Measurements from ENCODE around the gene TINAGL1.
"Not testable (repeated sequence)": the region's sequence is repeated elsewhere in the genome, so short reads cannot be mapped to it uniquely, and the experiment has no call there.

The TINAGL1 gene

DNA sequence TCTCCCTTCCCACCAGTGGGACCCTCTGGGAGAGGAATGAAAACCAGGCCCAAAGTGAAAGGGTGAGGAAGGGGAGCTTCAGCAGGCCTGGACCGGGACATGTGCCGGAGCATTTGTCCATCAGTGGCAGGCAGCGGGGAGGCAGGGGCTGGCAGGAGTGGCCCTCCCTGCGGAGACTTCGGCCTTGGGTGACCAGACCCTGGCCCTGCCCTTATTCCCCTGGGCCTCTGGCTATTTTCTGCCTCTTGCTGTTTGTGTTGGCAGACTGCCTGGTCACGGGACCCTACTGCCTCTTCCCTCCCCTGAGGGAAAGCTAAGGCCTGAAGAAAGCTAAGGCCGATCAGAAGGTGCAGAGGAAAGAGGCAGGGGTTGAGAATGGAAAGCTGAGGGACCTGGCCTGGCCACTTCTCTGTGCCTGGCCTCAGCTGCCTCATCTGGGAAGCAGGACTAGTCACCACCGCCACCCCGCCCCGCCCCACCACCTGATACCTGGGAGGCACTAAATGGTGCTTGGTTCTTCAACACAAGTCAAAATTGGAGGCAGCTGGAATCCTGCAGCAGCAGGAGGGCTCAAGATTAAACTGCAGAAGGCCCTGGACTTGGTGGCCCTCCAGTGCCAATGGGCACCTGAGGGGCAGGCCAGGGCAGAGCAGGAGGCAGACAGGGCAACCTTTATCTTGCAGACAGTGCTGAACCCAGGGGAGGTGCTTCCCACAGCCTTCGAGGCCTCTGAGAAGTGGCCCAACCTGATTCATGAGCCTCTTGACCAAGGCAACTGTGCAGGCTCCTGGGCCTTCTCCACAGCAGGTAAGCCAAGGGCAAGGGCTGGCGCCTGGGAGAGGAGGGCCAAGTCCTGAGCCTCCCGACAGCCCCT lies 7.9 kb downstream of the TINAGL1 start:
- peak; percentile 44 for DNase-seq (ENCODE audit: low read depth)

DNA sequence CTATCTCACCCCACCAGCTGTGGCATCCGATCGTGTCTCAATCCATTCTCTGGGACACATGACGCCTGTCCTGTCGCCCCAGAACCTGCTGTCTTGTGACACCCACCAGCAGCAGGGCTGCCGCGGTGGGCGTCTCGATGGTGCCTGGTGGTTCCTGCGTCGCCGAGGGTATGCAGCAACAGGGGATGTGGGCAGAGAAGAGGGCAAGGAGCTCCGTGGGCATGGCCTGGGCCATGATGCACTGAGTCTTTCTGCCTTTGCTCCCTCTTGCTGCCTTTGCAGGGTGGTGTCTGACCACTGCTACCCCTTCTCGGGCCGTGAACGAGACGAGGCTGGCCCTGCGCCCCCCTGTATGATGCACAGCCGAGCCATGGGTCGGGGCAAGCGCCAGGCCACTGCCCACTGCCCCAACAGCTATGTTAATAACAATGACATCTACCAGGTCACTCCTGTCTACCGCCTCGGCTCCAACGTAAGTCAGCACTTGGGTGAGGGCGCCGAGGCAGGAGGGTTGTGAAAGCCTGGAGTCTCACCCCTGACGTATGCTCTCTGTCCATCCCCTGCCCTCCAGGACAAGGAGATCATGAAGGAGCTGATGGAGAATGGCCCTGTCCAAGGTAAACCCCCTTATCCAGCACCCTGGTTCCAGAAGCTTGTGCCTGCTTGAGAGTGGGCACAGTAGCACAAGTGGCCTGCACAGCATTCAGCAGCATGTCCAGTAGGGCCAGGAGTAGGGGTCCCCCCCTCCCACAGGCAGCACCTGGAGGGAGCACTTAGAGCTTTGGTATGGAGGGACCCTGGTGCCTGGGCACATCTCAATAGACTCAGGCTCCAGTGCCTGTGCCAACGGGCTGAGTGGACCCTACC lies 8.8 kb downstream of the TINAGL1 start:
- no peak for DNase-seq (ENCODE audit: low read depth)

DNA sequence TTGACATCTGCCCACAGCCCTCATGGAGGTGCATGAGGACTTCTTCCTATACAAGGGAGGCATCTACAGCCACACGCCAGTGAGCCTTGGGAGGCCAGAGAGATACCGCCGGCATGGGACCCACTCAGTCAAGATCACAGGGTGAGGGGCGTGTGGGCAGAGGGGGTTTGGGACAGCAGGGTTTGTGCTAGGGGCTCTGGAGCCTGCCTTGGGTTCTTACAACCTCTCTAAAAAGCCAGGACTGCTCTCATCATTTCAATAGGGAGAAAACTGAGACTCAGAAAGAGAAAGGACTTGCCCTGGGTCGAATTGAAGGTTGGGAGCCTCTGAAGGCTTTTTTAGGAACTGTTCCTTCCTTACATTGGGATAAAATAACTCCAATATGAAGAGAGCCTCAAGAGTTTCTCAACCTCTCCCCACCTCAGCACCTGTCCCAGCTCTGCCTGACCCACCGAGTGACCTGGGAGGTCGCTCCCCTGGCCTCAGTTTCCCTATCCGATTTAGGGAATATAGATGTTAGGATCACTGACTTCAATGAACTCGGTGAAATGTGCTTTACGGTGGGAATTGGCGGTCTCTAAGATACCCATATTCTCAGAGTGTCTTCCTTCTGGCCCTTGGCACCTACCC lies 9.5 kb downstream of the TINAGL1 start:
- no peak for DNase-seq (ENCODE audit: low read depth)

DNA sequence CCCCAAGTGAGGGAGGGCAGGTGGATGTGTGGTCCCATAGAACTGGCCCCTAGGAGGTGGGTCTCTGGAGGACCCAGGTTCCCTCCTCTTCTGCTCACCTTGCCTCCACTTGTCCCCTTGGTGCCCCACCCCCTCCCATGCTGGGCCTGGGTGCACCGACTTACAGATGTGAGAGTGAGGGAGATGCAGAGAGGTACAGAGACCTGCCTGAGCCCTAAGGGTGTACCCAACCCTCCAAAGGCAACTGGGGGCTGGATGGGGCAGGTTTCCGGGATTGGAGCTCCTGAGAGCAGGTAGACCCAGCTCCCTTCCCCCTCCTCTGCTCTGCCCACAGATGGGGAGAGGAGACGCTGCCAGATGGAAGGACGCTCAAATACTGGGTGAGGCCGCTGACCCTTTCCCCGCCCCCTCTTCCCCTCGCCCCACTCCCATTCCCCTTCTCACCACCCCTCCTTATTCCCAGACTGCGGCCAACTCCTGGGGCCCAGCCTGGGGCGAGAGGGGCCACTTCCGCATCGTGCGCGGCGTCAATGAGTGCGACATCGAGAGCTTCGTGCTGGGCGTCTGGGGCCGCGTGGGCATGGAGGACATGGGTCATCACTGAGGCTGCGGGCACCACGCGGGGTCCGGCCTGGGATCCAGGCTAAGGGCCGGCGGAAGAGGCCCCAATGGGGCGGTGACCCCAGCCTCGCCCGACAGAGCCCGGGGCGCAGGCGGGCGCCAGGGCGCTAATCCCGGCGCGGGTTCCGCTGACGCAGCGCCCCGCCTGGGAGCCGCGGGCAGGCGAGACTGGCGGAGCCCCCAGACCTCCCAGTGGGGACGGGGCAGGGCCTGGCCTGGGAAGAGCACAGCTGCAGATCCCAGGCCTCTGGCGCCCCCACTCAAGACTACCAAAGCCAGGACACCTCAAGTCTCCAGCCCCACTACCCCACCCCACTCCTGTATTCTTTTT lies 10.3 kb downstream of the TINAGL1 start:
- DNase-seq (ENCODE audit: low read depth), result no peak

DNA sequence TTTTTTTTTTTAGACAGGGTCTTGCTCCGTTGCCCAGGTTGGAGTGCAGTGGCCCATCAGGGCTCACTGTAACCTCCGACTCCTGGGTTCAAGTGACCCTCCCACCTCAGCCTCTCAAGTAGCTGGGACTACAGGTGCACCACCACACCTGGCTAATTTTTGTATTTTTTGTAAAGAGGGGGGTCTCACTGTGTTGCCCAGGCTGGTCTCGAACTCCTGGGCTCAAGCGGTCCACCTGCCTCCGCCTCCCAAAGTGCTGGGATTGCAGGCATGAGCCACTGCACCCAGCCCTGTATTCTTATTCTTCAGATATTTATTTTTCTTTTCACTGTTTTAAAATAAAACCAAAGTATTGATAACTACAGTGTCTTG lies 11.0 kb downstream of the TINAGL1 start:
- not testable (repeated sequence) for DNase-seq (ENCODE audit: low read depth)

DNA sequence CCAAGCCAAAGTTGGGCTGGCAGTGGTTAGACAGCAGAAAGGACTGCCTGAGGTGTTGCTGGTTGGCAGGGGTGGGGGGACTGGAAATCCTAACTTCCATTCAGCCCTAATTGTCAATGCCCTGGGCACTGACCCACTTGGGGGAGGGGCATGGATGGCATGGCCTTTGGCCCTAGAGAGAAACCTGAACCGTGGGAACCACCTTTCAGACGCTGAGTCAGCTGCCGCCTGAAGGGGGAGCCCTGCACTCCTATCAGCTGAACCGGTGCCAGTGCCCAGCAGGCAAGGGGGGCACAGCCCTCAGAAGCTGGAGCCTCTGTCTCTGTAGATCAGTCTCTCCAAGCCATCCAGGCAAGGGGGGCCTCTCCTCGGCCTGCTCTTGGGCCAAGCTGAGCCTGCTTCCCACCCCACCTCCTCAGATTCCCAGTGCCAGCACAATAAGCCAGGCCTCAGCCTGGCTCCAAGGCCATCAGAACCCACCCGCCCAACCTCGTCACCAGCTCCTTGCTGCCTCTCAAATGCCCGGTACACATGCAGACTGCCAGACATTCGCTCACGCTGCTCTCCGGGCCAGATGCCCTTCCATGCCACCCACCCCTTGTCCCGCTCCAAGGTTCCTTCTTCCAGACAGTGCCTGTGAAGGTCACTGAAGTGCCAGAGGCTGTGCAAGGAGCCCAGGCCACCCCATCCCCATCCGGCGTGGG lies 11.6 kb downstream of the TINAGL1 start:
- DNase-seq (ENCODE audit: low read depth), result peak; percentile 64

DNA sequence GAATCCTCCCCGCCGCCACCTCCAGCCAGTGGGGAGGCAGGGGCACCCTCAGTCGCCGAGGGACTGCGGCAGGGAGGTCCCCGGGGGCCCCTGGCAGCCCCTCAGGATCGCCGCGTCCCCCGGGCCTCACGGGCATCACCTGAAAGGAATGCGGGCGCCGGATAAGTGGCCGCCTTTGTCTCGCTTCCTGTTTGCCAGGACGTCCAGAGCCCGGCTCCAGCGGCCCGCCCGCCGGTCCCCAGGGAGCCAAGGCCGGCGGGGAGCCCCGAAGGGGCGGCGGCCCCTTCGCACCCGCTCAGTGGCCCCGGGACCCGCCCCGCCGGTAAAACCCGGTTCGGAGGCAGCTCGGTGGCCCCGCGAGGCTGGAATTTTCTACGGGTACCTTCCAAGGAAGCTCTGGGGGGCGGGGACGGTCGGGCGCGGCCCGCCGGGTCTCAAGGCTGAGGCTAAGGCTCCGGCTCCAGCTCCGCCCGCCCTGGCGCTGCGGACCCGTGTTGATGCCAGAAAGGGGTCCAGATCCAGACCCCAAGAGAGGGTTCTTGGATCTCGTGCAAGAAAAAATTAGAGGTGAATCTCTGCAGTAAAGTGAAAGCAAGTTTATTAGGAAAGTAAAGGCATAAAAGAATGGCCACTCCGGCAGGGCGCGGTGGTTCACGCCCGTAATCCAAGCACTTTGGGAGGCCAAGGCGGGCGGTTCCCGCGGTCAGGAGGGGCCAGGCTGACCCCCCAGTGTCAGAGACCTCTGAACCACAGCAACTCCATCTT lies 12.6 kb downstream of the TINAGL1 start:
- peak; percentile 64 for DNase-seq (ENCODE audit: low read depth)

DNA sequence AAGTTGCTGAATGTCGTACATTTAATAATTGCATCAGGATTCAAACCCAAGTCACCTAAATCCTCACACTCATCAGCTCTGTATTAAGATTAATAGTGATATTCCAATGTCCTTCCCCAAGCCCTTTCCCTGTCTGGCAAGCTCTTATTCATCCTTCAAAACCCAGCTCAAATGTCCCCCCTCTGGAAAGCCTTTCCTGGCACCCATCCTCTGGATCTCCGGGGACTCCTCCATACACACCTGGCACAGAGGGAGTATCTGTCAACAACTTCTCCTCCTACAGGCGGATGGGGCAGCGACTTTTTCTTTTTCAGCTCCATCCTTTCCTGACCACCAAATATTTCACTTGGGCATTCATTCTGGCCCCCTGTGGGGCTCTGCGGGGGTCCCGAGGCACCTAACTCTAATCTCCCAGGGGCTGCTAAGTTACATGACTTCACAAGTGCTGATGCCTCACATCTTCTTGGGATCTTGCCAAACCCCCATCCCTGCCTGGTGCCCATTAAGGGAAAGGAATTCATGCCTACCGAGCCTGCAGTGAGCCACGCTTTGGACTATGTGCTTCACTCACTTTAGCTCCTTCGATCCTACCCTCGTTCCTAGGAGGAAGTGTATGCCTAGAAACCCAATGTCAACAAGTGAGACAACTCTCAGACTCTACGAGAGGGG lies 15.2 kb downstream of the TINAGL1 start:
- peak; percentile 51 for DNase-seq (ENCODE audit: low read depth)

DNA sequence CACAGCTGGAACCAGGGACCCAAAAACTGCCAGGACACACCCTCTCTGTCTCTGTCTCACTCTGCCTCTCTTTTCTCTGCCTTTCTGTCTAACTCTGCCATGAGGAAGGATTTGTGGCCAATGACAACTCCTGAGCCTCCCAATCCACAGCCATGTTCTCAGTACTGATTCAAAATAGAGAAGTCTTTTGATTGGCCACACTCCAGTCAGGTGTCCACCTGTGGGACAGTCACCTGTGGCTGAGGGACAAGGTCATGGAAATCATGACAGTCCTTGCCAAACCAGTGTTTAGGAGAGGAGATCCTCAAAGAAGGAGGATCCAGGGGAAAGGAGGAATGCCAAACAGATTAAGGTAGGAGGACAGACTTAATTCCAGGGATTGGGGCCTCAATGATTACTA lies 15.8 kb downstream of the TINAGL1 start:
- DNase-seq (ENCODE audit: low read depth), result no peak

DNA sequence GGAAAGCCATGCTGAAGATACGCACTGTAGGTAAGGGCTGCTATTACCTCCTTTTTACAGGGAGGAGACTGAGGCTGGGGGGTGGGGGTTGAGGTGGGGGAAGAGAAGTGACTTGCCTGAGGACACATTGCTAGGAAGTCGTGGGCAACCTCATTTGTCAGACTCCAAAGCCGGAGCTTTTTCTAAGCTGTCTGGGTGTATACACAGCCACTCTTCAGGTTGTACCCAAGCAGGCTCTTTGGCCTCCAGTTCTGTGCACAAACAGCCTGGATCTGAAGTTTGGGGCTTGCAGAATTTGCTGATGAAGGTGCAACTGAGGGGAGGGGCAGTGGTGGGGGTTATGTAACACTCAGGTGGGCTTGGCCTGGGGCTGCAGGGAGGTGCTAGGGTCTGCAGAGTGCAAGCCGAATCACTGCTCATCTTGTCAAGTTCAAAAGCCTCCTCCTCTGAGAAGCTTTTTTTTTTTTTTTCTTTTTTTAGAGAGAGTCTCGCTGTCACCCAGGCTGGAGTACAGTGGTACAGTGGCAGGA lies 16.9 kb downstream of the TINAGL1 start:
- DNase-seq (ENCODE audit: low read depth), result no peak

DNA sequence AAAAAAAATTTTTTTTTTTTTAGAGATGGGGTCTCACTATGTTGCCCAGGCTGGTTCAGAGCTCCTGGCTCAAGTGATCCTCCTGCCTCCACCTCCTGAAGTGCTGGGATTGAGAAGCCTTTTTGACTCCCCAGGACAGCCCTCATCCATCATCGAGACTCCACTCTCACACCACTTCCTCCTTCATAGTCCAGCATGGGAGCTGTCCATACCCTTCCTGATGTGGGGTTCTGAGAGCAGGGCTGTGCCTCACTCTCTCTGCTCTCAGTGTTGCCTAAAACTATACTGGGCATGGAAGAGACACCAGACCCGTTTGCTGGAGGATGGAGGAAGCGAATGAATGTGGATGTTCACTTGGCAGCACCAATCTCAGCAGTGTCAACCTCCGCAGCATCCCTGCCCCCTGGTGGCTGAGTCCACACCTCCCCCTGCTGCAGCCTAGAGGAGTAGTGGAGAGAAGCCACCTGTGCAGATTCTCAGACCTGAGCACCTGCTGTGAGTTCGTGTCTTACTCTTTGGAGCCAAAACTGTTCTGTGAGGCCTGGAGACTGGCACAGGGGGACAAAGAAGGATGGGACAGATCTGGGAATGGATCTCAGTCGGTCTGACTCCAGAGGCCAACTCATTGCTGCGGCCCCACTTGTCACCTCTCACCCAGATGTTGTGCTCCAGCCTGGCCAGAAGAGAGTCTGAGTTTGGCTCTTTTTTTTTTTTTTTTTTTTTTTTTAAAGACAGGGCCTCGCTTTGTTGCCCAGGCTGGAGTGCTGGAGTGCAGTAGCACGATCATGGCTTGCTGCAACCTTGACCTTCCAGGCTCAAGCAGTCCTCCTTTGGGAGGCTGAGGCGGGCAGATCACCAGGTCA lies 17.7 kb downstream of the TINAGL1 start:
- peak; percentile 78 for DNase-seq (ENCODE audit: low read depth)

DNA sequence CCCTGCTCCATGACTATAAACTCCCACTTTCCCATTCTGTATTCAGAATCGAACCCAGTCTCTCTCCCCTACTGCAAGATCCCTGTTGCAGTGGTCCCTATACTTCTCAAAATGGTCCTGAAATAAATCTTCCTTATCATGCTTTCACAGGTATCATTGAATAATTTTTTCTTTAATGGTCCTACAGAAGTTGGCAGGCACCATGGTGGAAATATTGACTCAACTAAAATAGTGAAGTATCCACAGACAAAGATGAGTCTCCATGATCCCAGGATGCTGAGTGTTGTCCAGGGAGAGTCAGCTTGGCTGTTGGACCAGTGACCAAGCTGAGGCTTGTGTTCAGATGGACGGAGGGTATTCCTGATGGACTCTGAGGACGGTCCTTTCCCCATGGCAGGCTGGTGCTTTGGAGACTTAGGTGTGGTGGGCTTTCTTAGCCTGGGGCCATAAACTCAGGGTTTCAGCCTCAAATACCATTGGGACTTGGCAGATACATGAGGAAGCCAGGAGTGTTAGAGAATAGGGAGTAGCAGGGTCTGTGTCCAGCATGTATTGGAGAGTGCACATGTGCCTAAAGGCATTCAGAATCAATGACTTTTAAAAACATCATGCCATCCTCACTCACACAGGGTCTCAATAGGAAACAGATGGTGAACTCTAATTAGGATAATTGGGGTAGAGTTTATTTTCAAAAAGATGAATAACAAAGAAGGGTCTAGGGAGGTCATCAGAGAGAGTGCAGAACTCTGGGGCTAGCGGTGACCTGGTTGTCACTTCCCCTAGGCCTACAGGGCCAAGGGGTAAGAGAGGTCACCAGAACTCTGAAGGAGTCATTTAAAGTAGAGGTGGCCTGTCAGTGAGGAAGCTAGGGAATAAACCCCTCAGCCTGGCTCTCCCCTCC lies 19.8 kb downstream of the TINAGL1 start:
- no peak for DNase-seq (ENCODE audit: low read depth)

DNA sequence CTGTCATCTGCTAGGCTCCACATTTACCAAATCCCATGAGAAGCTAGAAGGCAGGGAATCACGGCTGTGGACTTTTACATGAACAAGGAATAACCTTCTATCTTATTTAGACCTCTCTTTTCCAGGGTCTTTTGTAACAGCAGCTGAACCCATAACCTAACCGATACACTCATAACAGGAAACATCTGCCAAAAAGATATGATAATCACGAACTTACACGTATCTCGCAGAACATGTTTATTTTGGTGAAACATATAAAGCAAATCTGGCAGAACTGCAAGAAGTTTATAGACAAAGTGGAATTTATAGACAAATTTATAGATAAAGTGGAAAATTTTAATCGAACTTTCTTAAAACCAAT lies 20.4 kb downstream of the TINAGL1 start:
- no peak for DNase-seq (ENCODE audit: low read depth)

DNA sequence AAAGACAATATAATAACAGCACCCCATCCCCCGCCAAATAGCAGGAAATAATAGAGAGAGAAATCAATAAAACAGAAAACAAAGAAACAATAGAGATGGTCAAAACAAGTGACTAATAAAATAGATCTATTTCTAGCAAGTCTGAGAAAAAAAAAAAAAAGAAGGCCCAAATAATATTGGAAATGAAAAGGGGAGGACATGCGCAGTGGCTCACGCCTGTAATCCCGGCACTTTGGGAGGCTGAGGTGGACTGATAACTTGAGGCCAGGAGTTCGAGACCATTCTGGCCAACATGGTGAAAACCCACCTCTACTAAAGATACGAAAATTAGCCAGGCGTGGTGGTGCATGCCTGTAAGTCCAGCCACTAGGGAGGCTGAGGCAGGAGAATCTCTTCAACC lies 22.7 kb downstream of the TINAGL1 start:
- no peak for DNase-seq (ENCODE audit: low read depth)

DNA sequence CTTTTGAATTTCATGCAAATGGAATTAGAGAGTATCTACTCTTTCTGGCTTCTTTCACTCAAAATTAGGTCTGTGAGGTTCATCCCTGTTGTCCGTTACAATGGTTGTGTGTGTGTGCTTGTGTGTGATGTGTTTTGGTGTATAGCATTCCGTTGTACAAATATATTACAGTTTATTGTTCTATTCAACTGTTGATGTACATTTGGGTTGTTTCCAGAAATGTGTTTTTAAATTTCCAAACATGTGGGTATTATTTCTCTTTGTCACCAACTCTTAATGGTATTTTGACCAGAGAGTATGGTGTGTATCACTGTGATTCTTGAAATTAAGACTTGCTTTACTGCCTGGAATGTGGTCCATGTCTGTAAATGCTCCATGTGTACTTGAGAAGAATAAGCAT lies 24.3 kb downstream of the TINAGL1 start:
- no peak for DNase-seq (ENCODE audit: low read depth)

DNA sequence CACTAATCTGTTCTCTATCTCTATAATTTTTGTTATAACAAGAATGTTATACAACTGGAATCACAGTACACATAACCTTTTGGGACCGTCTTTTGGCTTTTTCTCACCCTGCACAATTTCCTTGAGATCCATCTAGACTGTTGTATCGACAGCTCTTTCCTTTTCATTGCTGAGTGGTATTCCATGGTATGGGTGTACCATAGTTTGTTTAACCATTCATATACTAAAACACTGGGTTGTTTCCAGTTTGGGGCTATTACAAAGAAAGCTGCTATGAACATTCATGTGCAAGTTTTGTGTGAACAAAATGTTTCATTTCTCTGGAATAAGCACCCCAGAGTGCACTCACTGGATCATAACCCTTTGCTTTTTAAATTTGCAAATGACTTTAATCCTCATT lies 25.8 kb downstream of the TINAGL1 start:
- DNase-seq (ENCODE audit: low read depth), result no peak

DNA sequence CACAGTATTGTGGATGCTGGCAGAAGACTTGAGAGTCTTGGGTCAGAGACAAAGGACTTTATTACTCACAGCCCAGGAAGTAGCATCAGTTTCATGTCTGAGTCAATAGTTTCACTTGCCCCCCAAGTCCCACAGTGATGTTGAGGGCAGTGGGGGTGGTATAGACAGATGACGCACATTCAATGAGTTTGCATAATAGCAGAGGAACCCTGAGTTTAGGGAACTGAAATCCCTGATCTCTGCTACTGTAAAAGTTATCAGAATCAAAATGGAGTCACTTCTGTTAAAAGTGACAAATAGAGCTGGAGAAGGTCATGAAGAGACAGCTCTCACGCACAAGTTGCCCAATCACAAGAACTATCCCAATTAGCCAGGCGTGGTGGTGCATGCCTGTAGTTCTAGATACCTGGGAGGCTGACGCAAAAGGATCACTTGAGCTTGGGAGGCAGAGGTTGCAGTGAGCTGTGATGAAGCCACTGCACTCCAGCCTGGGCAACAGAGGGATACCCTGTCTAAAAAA lies 29.7 kb downstream of the TINAGL1 start:
- DNase-seq (ENCODE audit: low read depth), result peak; percentile 86

Data from ELR (cell line).